SHP77 (cell line): ENCODE measurements around the gene TTC9B.
"Not testable (repeated sequence)": the region's sequence is repeated elsewhere in the genome, so short reads cannot be mapped to it uniquely, and the experiment has no call there.

ENCODE experiments used
- DNase-seq, 2 experiments: peaks; one replicate each; lab custom pipeline; 2025; lab: John Stamatoyannopoulos, UW

The TTC9B gene

DNA sequence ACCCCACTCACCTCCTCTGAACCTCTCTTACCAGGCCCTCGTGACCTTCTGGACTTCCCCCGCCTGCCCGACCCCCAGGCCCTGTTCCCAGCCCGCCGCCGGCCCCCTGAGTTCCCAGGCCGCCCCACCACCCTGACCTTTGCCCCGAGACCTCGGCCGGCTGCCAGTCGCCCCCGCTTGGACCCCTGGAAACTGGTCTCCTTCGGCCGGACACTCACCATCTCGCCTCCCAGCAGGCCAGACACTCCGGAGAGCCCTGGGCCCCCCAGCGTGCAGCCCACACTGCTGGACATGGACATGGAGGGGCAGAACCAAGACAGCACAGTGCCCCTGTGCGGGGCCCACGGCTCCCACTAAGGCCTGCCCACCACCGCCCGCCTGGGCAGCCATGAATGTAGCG lies 3.2 kb downstream of the TTC9B start:
- DNase-seq, result no peak

DNA sequence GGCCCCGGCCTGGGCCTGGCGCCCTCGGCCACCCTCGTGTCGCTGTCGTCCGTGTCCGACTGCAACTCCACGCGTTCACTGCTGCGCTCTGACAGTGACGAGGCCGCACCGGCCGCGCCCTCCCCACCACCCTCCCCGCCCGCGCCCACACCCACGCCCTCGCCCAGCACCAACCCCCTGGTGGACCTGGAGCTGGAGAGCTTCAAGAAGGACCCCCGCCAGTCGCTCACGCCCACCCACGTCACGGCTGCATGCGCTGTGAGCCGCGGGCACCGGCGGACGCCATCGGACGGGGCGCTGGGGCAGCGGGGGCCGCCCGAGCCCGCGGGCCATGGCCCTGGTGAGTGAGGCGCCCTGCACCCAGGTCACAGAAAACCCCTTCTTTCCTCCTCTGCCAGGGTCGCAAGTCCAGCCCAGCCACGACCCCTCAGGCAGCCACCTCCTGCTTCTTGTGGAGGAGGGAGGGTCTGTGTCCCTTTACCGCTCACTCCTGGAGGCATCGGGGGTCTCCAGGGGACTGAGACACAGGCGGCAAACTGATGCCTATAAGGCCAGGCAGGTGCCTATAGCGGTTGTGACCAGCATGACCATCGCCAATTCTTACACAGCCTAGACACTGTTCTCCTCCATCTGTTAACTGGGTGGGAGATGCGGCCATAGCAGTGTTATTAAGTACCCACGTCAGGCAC lies 4.2 kb downstream of the TTC9B start:
- DNase-seq, result no peak

DNA sequence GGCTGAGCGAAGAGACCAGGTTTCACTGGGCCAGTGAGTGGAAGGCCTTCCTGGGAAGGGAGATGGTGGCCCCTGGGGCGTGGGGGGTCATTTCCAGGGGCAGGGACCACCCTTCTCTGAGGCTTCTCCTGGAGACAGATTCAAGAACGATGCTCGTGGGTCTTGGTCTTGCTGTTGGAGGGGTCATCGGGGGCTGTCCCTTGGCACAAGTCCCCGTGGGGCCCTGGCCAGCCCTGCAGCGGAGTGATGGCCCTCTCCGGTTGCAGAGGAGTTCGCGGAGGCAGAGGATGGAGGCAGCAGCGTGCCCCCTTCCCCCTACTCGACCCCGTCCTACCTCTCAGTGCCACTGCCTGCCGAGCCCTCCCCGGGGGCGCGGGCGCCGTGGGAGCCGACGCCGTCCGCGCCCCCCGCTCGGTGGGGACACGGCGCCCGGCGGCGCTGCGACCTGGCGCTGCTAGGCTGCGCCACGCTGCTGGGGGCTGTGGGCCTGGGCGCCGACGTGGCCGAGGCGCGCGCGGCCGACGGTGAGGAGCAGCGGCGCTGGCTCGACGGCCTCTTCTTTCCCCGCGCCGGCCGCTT lies 4.8 kb downstream of the TTC9B start:
- DNase-seq, result no peak

DNA sequence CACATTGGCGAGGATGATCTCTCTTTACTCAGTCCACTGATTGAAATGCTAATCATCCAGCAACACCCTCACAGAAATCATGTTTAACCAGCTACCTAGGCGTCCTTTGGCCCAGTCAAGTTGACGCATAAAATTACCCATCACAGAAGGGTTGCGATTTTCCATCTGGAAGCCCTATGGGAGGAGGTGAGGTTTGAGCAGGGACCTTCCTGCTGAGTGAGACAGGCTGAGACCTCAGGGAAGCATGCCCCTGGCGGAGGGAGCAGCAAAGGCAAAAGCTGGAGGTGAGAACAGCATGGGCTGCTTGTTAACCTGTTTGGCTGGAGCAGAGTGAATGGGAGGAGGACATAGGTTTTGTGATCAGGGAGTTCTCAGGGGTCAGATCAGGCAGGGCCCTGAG lies 7.3 kb downstream of the TTC9B start:
- DNase-seq, result no peak

DNA sequence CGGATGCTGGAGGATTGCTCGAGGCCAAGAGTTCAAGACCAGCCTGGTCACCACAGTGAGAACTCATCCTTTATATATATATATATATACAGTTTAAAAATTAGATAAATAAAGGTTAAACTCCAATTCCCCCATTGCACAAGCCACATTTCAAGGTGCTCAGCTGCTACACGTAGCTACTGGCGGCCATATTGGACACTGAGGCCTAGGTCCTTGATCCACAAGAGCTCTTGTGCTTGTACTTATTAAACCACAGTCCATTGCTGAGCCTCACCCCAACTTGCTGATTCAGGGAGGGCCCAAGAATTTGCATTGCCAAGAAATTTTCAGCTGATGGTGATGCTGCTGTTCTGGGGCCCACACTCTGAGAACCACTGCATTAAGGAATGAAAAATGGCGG lies 9.6 kb downstream of the TTC9B start:
- DNase-seq, result no peak

DNA sequence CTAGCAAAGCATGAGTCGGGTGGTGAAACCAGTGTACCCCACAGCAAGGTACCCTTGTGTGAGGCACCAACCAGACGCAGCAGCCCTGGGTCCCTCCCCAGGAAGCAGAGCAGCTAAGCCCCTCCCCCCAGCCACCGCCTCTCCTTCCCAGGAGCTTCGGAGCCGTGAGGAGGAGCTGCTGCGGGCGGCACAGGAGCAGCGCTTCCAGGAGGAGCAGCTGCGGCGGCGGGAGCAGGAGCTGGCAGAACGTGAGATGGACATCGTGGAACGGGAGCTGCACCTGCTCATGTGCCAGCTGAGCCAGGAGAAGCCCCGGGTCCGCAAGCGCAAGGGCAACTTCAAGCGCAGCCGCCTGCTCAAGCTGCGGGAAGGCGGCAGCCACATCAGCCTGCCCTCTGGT lies 12.4 kb downstream of the TTC9B start:
- no peak for DNase-seq

DNA sequence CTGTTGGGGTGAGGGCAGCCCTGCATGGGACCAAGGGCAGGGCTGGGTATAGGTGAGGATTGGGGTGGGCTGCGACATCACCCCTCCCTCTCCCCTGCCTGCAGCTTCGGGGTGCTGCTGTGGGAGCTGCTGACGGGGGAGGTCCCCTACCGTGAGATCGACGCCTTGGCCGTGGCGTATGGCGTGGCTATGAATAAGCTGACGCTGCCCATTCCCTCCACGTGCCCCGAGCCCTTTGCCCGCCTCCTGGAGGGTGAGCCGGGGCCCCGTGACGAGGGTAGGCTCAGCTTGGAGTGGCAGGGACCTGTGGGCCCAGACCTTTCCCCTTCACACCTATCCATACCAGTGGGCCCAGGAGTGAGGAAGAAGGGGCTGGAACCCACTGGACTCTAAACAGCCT lies 13.8 kb downstream of the TTC9B start:
- DNase-seq, result no peak

DNA sequence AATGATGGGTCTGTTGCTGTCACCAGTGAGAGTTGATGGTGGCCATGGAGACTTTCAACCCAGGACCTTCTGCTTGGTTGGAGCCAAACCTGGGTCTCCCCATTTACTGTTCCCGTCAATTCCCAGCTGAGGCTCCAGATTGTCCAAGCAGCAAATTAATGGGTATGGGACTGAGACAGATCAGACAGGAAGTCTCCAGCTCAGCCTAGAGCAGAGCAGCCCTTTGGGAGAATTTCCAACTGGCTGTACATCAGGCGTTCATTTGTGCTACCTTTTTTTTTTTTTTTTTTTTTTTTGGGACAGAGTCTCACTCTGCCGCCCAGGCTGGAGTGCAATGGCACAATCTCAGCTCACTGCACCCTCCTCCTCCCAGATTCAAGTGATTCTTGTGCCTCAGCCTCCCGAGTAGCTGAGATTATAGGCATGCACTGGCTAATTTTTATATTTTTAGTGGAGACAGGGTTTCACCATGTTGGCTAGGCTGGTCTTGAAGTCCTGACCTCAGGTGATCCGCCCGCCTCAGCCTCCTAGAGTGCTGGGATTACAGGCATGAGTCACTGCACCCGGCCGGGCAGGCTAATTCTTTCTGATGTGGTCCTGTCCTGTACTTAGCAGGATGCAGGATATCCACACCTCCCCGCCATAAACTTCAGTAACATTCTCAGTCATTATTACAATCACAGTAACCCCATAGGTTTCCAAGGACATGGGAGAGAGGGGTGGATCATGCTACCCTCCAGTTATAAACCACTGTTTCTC lies 17.7 kb downstream of the TTC9B start:
- DNase-seq, result no peak

DNA sequence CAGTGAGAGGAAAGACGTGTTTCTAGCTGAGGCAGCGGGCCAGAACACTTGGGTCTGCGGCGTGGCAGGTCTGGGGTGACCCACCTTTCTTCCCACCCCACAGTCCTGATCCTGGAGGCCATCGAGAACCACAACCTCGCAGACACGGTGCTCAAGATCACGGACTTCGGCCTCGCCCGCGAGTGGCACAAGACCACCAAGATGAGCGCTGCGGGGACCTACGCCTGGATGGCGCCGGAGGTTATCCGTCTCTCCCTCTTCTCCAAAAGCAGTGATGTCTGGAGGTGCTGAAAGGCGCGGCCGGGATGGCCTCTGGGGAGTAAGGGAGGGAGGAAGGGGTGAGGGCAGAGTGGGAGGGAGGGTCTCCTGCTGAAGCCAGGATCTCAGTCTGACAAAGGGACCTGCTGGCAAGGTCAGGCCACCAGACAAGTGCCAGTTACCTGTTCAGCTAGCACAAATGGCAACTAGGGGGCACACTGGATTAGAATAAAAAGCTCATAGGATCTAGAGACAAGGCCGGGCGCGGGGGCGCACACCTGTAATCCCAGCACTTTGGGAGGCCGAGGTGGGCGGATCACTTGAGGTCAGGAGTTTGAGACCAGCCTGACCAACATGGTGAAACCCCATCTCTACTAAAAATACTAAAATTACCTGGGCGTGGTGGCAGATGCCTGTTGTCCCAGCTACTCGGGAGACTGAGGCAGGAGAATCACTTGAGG lies 19.8 kb downstream of the TTC9B start:
- no peak for DNase-seq

DNA sequence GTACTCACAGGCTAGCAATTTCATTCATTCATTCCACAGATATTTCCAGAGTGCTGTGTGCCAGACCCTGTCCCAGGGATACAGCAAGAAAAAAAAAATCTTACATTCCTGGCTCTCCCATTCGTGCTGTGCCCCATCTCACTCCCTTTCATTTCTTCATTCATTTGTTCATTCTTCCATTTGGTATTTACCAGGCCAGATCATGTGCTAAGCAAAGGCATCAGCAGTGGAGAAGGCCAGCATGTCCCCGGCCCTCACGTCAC lies 24.7 kb downstream of the TTC9B start:
- no peak for DNase-seq

DNA sequence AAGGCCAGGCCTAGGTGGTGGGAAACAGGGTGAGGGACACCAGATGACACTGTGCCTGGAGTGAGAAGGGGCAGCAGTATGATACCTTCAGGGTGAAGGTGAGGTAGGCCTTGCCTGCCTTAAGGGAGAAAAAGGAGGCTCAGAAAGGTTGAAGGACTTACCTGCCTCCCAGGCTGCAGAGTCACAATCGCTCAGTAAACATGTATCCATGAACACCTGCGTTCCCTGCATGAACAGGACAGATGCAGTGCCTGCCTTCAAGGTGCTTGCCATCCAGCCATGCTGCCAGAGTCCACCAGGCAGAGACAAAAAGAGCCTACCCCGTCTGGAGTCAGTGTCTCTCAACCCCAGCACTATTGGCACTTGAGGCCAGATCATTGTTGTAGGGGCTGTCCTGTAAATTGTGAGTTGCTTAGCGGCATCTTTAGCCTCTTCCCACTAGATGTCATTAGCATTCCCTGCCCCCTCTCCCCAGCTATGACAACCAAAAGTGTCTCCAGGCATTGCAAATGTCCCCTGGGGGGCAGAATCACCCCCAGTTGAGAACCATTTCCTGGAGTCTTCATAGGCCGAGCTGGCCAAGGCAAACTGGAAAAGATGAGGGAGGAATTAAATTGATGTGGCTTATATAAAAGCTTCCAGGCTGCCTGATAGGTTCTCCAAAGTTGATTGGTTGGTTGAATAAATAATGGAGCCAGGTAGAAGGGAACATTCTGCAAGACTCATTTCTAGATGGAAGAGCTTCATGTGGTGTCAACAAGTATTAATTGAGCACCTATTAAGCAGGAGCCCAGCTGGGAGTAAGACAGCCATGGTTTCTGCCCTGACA lies 25.2 kb downstream of the TTC9B start:
- no peak for DNase-seq

DNA sequence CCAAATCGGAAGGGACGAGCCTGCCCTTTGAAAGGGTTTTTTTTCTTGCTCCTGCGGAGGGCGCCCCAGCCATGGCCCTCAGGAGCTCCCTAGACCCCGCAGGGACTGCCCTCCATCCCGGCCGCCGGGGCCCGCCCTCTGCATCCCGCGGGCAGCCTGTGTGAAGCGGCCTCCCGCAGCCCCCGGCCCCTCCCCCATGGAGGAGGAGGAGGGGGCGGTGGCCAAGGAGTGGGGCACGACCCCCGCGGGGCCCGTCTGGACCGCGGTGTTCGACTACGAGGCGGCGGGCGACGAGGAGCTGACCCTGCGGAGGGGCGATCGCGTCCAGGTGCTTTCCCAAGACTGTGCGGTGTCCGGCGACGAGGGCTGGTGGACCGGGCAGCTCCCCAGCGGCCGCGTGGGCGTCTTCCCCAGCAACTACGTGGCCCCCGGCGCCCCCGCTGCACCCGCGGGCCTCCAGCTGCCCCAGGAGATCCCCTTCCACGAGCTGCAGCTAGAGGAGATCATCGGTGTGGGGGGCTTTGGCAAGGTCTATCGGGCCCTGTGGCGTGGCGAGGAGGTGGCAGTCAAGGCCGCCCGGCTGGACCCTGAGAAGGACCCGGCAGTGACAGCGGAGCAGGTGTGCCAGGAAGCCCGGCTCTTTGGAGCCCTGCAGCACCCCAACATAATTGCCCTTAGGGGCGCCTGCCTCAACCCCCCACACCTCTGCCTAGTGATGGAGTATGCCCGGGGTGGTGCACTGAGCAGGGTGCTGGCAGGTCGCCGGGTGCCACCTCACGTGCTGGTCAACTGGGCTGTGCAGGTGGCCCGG lies 26.1 kb downstream of the TTC9B start:
- DNase-seq, result peak; percentile 27 to 50

DNA sequence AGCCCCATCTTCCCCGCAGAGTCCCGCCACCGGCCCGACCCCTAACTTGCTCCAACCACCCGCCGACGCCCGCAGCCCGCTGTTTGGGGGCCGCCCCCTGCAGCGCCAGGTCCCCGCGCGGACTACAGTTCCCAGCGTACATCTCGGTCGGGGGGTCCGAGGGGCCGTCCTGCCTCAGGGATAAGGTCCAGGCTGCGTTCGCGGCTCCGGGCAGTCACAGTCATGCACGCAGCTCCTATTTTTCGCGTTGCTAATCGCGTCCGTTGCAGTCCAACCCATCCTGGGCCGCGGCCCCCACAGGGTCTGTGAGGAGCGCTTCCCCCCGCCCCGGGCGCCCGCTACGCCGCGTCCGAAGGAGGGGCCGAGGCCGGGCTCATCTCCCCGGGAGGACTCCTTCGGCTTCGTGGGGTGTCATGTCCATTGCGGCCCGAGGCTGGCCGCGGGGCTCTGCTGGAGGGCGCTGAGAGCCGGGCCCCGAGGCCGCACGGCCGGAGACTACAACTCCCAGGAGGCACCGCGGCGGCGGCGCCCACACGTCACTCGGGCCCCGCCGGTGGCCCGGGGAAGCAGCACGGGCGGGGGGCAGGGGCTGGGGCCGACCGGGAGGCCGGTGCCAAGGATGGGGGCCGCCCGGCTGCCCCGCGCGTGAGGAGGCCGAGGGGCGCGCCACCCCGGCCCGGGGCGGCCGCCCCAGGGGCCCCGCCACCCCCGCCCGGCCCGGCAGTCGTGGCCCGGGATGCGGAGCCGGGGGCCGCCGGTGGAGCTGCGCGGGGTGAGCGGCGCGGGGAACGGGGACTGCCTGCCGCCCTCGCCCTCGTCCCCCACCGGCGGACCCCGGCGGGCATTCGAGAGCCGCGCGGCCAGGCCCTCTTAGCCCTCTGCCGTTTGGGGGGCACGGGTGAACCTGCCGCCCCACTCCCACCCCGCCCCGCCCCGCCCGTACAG lies 27.0 kb downstream of the TTC9B start, which contains the start of gene MAP3K10:
Gene MAP3K10, plus strand, starts transcription at position 536 of the 945 bp plus-strand sequence. CDS start 606 bp downstream, outside the sequence.
- peak; percentile 67 to 84 for DNase-seq

DNA sequence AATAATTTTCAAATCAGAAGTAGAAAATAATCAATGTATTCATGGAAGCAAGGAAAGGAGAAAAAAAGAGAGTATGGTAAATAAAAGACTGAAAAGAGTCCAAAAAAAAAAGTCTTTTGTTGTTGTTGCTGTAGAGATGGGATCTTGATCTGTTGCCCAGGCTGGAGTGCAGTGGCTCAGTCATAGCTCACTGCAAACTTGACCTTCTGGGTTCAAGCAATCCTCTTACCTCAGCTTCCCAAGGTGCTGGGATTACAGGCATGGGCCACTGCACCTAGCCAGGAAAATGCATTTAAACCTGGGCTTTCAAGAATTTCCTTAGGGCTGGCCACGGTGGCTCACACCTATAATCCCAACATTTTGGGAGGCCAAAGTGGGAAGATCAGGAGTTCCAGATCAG lies 33.9 kb downstream of the TTC9B start:
- no peak for DNase-seq

DNA sequence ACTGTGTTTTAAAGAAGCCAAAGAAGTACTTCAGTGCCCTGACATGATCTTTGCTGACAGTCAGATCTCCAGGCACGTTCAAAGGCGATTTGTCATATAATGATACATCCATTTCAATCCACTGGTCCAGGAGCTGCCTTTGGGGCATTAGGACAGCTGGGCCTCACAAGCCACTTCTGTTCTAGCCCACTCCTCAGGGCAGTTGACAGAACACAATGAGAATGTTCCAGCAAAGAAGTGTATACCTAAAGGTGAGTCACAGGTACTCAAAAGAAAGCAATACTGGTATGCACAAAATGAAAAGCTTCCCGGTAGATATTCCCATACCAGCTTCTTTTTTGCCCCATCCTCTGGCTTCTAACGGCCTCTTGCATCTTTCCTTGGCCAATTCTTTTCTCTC lies 39.4 kb downstream of the TTC9B start:
- no peak for DNase-seq

DNA sequence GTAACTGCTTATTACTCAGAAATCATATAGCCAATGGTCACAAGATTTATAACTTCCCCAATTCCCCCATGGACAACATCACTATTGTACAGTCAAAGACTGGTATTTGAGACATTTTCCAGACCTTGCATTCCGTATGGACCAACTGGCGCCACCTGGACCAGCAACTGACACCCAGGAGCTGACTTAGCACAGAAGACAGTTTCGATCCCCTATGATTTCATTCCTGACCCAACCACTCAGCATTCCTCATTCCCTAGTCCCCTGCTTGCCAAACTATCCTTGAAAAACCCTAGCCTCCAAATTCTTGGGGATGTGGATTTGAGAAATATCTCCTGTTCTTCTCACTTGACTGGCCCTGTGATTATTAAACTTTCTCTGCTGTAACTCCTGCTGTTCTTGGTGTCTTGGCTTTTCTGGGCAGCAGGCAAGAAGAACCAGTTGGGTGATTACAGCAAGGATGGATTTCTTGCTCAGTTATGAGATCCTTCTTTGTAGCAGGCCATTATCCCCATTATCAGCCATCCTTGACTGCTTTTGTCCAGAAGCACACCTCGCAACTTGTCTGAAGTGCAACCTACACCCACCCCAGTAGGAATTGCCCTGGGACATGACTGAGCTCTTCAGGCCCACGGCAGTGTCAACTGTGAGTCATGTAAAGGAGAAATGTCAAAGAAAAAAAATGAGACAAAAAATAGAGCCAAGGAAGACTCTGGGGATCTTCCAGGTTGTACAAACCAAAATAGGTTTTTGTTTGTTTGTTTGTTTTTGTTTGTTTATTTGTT lies 40.7 kb downstream of the TTC9B start:
- no peak for DNase-seq

DNA sequence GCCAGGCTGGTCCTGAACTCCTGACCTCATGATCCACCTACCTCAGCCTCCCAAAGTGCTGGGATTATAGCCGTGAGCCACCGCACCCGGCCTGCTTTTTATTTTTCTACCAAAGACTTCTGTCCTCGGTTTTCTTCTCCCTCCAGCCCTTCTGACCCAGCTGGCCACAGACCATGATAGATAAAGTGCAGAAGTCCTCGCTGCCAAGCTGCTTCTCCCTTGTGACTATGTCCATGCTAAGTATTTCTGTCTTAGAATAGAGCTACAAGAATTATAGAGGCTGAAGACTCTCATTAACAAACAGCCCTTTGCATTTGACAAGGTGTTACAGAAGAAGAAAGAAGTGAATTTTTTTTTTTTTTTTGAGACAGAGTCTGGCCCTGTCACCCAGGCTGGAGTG lies 42.4 kb downstream of the TTC9B start:
- no peak for DNase-seq

DNA sequence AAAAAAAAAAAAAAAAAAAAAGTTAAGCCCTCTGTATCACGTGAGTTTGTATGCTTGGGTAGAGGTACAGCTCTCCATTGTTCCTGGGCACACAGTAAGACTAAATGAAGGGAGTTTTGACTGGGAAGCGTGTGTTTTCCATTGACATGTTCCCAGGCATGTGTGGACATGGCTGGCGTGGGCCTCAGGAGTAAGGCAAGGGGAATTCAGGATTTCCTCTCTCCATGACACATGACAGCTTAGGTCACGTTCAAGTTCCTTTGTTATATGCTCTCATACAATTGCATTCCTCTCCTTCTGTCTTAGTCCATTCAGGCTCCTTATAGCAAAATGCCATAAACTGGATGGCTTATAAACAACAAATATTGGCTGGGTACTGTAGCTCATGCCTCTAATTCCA lies 44.1 kb downstream of the TTC9B start:
- no peak for DNase-seq

DNA sequence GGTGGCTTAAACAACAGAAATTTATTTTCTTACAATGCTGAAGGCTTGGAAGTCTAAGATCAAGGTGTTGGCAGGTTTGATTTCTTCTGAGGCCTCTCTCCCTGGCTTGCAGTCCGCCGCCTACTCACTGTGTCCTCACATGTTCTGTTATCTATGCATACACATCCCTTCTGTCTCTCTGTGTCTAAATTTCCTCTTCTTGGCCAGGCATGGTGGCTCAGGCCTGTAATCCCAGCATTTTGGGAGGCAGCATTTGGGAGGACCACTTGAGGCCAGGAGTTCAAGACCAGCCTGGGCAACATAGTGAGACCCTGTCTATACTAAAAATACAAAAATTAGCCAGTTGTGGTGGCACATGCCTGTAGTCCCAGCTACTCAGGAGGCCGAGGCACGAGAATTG lies 46.9 kb downstream of the TTC9B start:
- not testable (repeated sequence) for DNase-seq
